Mucosa of descending colon (tissue), 3 donors: ENCODE measurements around the gene FAM98B. TPM values are rescaled to one million over a fixed set of nuclear protein-coding genes. Genes with fewer than 3 reads are reported as not detected.
"Not testable (repeated sequence)": the region's sequence is repeated elsewhere in the genome, so short reads cannot be mapped to it uniquely, and the experiment has no call there.

Source experiments
- ATAC-seq: fragments of 200-7000 bp; cut with Tn5 transposase; one replicate; pipeline ENCODE4 v1.9.1; 2020; ENCODE audit warnings: mild to moderate bottlenecking, moderate library complexity
- DNase-seq, 3 donors: peaks; one replicate each; pipeline ENCODE4 v3.0.0-alpha.2; 2020
- H3K36me3 ChIP-seq: fragments of 200-600 bp; one replicate; pipeline ENCODE4 v1.8.0; 2021; ENCODE audit warnings: low read depth, mild to moderate bottlenecking
- H3K4me1 ChIP-seq: fragments of 200-600 bp; one replicate; pipeline ENCODE4 v1.8.0; 2021; ENCODE audit warnings: low read depth, mild to moderate bottlenecking
- H3K4me3 ChIP-seq: fragments of 200-600 bp; one replicate; pipeline ENCODE4 v1.8.0; 2021; ENCODE audit warnings: mild to moderate bottlenecking
- H3K9me3 ChIP-seq: fragments of 200-600 bp; one replicate; pipeline ENCODE4 v1.8.0; 2021; ENCODE audit warnings: mild to moderate bottlenecking
- CTCF ChIP-seq: fragments of 200-600 bp; IDR thresholded peaks from one replicate; pipeline ENCODE4 v1.8.0; 2022; ENCODE audit warnings: antibody characterized with exemption, mild to moderate bottlenecking
- intact Hi-C, 2 donors: fragments of 100-400 bp; cut with DNase I in 1 of 2; cut with micrococcal nuclease in 1 of 2; formaldehyde crosslinking; loops; one replicate each; pipeline versions ENCODE4 v1.11.0 to v1.11.1; 2022; cut with DNase I, micrococcal nuclease
- total RNA-seq, 3 donors: library from RNA; stranded (reverse); fragmentation: NEBNext Ultra II Directional in 2 of 3; extraction: Animal tissue kit (Norgen Biotek cat#: 25700) in 2 of 3; gene quantifications; one replicate each; pipeline versions ENCODE4 v1.2.1 to v1.2.4, GENCODE V29; 2021 to 2023
- donor health status: DM: no; HTN: no; CAD: no; lungs with moderate emphysema.
- donor health status: DM: no; HTN: no; CAD: no.
- donor health status: DM: no; HTN: yes; CAD: no.

The FAM98B gene
- total RNA-seq, 3 donors from 2014 or later, result 15.8 to 29.7 (median 21.9) TPM

DNA sequence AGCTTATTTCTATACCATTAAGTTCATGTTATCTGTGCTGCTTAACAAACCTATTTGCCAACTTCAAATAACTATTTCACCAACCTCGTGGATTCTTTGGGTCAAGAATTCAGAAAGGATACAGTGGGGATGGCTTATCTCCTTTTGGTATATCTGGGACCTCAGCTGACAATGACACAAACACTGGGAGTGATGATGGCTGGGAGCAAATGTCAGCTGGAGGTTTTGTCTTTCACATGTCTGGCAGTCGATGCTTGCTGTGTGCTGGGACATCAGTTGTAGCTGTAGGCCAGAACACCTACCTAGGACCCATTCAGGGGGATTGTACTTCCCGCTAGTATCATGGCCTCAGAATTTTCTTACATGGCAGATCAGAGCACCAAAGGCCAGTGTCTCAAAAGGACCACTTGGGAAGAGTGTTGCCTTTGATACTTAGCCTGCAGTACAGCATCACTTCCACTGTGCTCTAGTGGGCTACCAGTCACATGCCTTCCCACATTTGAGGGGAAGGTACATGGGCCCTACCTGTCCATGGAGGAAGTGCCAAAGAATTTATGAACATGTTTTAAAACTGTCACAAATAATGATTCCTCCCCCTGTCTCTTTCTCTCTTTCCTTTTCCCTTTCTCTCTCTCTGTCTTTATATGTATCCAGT, 23.7 kb upstream of the FAM98B start:
- H3K4me1 ChIP-seq, result no peaks in the 10 kb centered on the region

DNA sequence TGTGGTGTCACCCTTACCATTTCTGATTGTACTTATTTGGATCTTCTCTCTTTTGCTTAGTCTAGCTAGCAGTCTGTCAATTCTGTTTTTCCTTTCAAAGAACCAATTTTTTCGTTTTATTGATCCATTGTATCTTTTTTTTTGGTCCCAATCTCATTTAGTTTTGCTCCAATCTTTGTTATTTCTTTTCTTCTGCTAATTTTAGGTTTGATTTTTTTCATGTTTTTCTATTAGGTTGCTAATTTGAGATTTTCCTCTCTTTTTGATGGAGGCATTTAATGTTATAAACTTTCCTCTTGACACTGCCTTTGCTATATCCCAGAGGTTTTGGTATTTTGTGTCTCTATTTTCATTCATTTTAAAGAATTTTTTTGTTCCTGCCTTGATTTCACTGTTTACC, 16.9 kb upstream of the FAM98B start:
- TF ChIP-seq CTCF, result no peak
- no peak for DNase-seq
- ATAC-seq, result no peak
- H3K4me1 ChIP-seq, result no peaks in the 10 kb centered on the region
- H3K9me3 ChIP-seq, result no peaks in the 10 kb centered on the region
- no peak overlapping the region for H3K4me3 ChIP-seq
- H3K36me3 ChIP-seq, result no peaks in the 10 kb centered on the region
- intact Hi-C loops, result no loop called here

More for the DNA sequence above, 23.7 kb upstream of the FAM98B start:
- ATAC-seq (no peak), DNase-seq (no peak)
- intact Hi-C loops, result no loop called here
- H3K36me3 ChIP-seq, result no peaks in the 10 kb centered on the region
- H3K9me3 ChIP-seq, result no peaks in the 10 kb centered on the region
- no peak for TF ChIP-seq CTCF
- H3K4me3 ChIP-seq, result no peak overlapping the region

DNA sequence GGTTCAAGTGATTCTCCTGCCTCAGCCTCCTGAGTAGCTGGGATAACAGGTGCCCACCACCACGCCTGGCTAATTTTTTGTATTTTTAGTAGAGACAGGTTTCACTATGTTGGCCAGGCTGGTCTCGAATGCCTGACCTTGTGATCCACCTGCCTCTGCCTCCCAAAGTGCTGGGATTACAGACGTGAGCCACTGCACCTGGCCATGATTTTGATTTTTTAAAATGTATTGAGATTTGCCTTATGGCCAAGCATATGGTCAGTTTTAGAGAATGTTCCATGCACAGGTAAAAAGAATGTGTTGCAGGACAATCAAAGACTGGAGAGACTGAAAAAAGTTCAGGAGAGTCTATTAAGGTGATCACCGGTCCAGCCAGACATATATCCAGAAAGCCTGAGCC, 16.3 kb upstream of the FAM98B start:
- intact Hi-C loops, H3K4me1 ChIP-seq, H3K4me3 ChIP-seq, DNase-seq, ATAC-seq, H3K9me3 ChIP-seq, H3K36me3 ChIP-seq: not testable (repeated sequence)

GRCh38 chr15:38438031-38438986, 15.6 kb upstream of the FAM98B start:
- intact Hi-C loops, result no loop called here
- Histone ChIP-seq H3K36me3 (no peaks in the 10 kb centered on the region), H3K4me1 (no peaks in the 10 kb centered on the region), H3K9me3 (no peaks in the 10 kb centered on the region), H3K4me3 (no peak overlapping the region)
- DNase-seq (no peak), ATAC-seq (no peak)
- no peak for TF ChIP-seq CTCF

DNA sequence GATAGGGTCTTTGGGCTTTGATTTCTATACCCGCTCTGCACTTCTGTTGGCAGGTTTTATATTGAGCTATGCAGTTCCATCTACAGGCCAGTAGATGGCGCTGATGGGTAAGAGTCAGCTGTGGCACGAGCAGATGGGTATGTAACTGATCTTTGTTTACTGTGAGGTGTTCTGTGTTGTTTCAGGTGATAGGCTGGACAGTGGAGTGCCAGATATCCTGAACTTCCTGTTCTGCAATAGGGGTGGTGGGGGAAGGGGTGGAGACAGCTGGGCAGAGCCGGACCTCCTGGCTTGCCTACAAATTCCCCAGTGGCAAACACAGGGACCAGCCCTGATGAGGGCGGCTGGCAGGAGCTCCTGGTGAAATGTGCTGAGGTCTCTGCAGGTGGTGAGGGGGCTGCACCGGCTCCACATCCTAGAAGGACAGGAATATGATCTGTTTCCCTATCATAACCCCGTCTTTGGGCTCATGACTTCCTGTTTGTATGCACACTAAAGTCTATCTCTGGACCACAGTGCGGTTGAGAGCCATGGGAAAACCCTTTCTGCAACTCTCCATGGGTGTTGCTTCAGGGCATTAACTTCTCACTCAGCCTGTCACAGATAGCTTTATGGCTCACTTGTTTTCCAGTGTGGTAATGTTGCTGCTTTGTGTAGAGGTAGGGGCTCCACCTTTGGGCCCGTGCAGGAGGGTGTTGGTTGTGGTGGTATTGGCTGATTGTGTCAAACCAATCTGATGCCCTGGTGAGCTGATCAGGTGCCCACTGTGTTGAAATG, 13.4 kb upstream of the FAM98B start:
- Histone ChIP-seq H3K4me1 (no peaks in the 10 kb centered on the region), H3K4me3 (no peak overlapping the region), H3K9me3 (no peaks in the 10 kb centered on the region), H3K36me3 (no peaks in the 10 kb centered on the region)
- intact Hi-C loops, result loop anchor here (5.0 to 10.0 kb wide), 2 partner anchors 242 to 244 kb away; no protein-coding TSS in a partner anchor
- peak in 2 of 3 donors; percentile 28 to 33 for DNase-seq
- peak; percentile 98 for ATAC-seq
- peak; percentile 80 for TF ChIP-seq CTCF
